SKM-1 (cell line): ENCODE data around the gene FOXF2.

Experiments used
- DNase-seq: peaks from one replicate; lab custom pipeline; 2025; ENCODE audit not compliant: unreplicated experiment; lab: John Stamatoyannopoulos, UW

The FOXF2 gene

GRCh38 chr6:1378065-1379016 lies 11.0 kb upstream of the FOXF2 start:
- DNase-seq = no peak

GRCh38 chr6:1379017-1379787 lies 10.2 kb upstream of the FOXF2 start:
- DNase-seq = no peak

- no peak for DNase-seq
These were observed 9.6 kb upstream of the FOXF2 start for GRCh38 chr6:1379788-1380147.

GRCh38 chr6:1380625-1381427 lies 8.6 kb upstream of the FOXF2 start:
- no peak for DNase-seq

GRCh38 chr6:1381481-1382330 lies 7.7 kb upstream of the FOXF2 start:
- DNase-seq = no peak

- no peak for DNase-seq
These were observed 7.0 kb upstream of the FOXF2 start for GRCh38 chr6:1382331-1382882.

GRCh38 chr6:1382883-1383728 lies 6.3 kb upstream of the FOXF2 start:
- no peak for DNase-seq

GRCh38 chr6:1383729-1384548 lies 5.4 kb upstream of the FOXF2 start:
- DNase-seq = no peak

GRCh38 chr6:1384549-1385128 lies 4.7 kb upstream of the FOXF2 start:
- DNase-seq = no peak

- no peak for DNase-seq
These were observed 4.0 kb upstream of the FOXF2 start for GRCh38 chr6:1385129-1386037.

GRCh38 chr6:1386038-1386709 lies 3.2 kb upstream of the FOXF2 start:
- no peak for DNase-seq

- no peak for DNase-seq
These were observed 1.9 kb upstream of the FOXF2 start for GRCh38 chr6:1387538-1387875.

- DNase-seq = no peak
These were observed 1.3 kb upstream of the FOXF2 start for GRCh38 chr6:1387876-1388629.

GRCh38 chr6:1388630-1389368 lies 577 bp upstream of the FOXF2 start:
- no peak for DNase-seq
